ENCODE data around the gene SLC13A4.

SLC13A4 gene

GRCh38 chr7:135769005-135769802, 41.2 kb upstream of the SLC13A4 start:
- TF ChIP-seq POLR2AphosphoS5 (IDR thresholded peaks at IDR 0.05; ENCODE audit: low read depth, low read length) (no peak), TAF1 (IDR thresholded peaks at IDR 0.05; ENCODE audit: borderline replicate concordance, insufficient read depth, low read length) (no peak), REST (IDR thresholded peaks at IDR 0.05; ENCODE audit: insufficient read depth in 1 of 2, low read depth in 2 of 2, low read length in 2 of 2) (no peak), FOXP2 (optimal IDR thresholded peaks at IDR 0.05; ENCODE audit: borderline replicate concordance, extremely low read depth, extremely low read length, insufficient read depth) (no peak), SIN3A (IDR thresholded peaks at IDR 0.05; ENCODE audit: borderline replicate concordance, insufficient read depth, low read length) (no peak)

GRCh38 chr7:135768467-135768866, 40.5 kb upstream of the SLC13A4 start:
- TF ChIP-seq SIN3A (IDR thresholded peaks at IDR 0.05; ENCODE audit: borderline replicate concordance, insufficient read depth, low read length) (no peak), REST (IDR thresholded peaks at IDR 0.05; ENCODE audit: insufficient read depth in 1 of 2, low read depth in 2 of 2, low read length in 2 of 2) (no peak), POLR2AphosphoS5 (IDR thresholded peaks at IDR 0.05; ENCODE audit: low read depth, low read length) (no peak), FOXP2 (optimal IDR thresholded peaks at IDR 0.05; ENCODE audit: borderline replicate concordance, extremely low read depth, extremely low read length, insufficient read depth) (no peak), TAF1 (IDR thresholded peaks at IDR 0.05; ENCODE audit: borderline replicate concordance, insufficient read depth, low read length) (no peak)

- TF ChIP-seq FOXP2 (optimal IDR thresholded peaks at IDR 0.05; ENCODE audit: borderline replicate concordance, extremely low read depth, extremely low read length, insufficient read depth) (no peak), POLR2AphosphoS5 (IDR thresholded peaks at IDR 0.05; ENCODE audit: low read depth, low read length) (no peak), SIN3A (IDR thresholded peaks at IDR 0.05; ENCODE audit: borderline replicate concordance, insufficient read depth, low read length) (no peak), REST (IDR thresholded peaks at IDR 0.05; ENCODE audit: insufficient read depth in 1 of 2, low read depth in 2 of 2, low read length in 2 of 2) (no peak), TAF1 (IDR thresholded peaks at IDR 0.05; ENCODE audit: borderline replicate concordance, insufficient read depth, low read length) (no peak)
Measured at GRCh38 chr7:135768064-135768463, 40.1 kb upstream of the SLC13A4 start.

GRCh38 chr7:135763261-135763660, 35.3 kb upstream of the SLC13A4 start:
- TF ChIP-seq FOXP2 (optimal IDR thresholded peaks at IDR 0.05; ENCODE audit: borderline replicate concordance, extremely low read depth, extremely low read length, insufficient read depth) (no peak), REST (IDR thresholded peaks at IDR 0.05; ENCODE audit: insufficient read depth in 1 of 2, low read depth in 2 of 2, low read length in 2 of 2) (no peak), SIN3A (IDR thresholded peaks at IDR 0.05; ENCODE audit: borderline replicate concordance, insufficient read depth, low read length) (no peak), POLR2AphosphoS5 (IDR thresholded peaks at IDR 0.05; ENCODE audit: low read depth, low read length) (no peak), TAF1 (IDR thresholded peaks at IDR 0.05; ENCODE audit: borderline replicate concordance, insufficient read depth, low read length) (no peak)
